HG03060 (cell line): Measurements from ENCODE around the gene ZNF341.
A peak's percentile ranks its signal among the peaks of the same experiment; 100 is the strongest.

Experiments
- ATAC-seq: cut with Tn5 transposase; IDR thresholded peaks from one replicate; pipeline ENCODE4 v1.9.1; 2021; ENCODE audit warnings: low read depth, moderate number of reproducible peaks; ENCODE audit not compliant: unreplicated experiment

Gene ZNF341

GRCh38 chr20:33701629-33702450, 30.0 kb upstream of the ZNF341 start:
- no peak for ATAC-seq

GRCh38 chr20:33702861-33703260, 28.9 kb upstream of the ZNF341 start:
- no peak for ATAC-seq

DNA sequence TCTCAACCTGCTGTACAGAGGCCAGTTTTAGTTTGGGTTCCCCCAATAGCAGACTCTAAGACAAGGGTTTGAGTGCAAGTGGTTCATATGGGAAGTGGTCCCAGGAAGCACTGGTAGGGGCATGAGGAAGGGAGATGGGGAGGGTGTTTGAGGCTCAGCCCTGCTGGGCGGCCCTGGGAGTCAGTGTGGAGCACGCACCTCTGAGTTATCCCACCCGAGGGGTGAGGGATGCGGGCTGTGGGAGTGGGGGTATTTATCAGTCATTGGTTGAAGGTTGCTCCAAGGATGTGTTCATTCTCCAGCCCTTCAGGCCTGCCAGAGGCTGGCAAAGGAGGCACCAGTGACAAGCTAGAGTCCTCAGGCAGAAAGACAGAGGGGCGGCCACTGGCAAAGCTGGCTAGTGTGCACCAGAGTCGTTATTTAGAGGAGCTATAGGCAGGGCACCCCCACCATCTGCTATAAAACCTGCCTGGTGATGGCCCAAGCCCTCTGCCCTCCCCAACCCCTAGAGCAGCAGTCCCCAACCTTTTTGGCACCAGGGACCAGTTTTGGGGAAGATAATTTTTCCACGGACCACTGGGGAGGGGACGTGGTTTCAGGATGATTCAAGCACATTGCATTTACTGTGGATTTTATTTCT, 28.2 kb upstream of the ZNF341 start:
- no peak for ATAC-seq

GRCh38 chr20:33704197-33704924, 27.4 kb upstream of the ZNF341 start:
- ATAC-seq: no peak

DNA sequence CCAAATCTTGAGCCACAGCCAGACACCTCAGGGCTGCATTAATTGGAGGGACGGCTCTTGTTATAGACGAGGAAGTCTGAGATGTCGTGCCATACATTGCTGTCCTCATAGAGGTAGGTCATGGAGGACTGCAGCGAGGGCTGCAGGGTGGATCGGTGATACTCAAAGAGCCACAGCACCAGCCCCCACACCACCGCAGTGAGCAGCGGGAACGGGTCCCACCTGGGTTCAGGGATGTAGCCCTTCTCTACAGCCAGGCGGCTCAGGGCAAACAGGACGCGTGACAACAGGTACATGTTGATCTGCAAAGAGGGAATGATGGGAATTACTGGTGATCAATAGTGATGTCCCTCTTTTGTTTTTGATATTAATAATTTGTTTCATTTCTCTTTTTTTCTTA, 24.1 kb upstream of the ZNF341 start:
- ATAC-seq: no peak

DNA sequence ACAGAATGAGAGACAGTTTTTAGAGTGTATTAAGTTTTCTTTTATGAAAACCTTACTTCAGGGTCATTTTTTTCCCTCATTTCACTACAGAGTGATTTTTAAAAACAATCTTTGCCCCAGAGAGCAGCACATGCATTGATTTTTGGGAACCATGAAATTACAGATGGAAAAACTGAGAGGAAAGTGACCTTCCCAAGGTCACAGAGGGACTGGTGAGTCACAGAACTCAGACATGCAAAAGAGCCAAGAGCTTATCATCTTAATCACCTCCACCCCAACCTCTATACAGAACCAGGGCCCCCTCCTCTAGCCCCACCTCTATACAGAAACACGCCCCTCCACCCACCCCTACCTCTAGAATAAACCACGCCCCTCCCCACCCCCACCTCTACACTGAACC, 22.4 kb upstream of the ZNF341 start:
- ATAC-seq: no peak

DNA sequence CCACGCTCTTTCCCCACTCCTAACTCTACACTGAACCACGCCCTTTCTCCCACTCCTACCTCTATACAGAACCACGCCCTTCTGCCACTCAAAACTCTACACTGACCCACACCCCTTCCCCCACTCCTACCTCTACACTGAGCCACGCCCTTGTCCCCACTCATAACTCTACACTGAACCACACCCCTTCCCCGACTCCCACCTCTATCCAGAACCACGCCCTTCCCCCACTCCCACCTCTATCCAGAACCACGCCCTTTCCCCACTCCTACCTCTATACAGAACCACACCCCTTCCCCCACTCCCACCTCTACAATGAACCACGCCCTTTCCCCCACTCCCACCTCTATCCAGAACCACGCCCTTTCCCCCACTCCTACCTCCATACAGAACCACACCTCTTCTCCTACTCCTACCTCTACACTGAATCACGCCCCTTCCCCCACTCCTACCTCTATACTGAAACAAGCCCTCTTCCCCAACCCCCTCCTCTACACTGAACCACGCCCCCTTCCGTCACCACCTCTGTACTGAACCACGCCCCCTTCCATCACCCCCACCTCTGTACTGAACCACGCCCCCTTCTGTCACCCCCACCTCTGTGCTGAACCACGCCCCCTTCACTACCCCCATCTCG, 21.8 kb upstream of the ZNF341 start:
- ATAC-seq: no peak

- ATAC-seq: no peak
These were observed 20.9 kb upstream of the ZNF341 start for GRCh38 chr20:33710681-33711445.

GRCh38 chr20:33711446-33711738, 20.4 kb upstream of the ZNF341 start:
- ATAC-seq: no peak

DNA sequence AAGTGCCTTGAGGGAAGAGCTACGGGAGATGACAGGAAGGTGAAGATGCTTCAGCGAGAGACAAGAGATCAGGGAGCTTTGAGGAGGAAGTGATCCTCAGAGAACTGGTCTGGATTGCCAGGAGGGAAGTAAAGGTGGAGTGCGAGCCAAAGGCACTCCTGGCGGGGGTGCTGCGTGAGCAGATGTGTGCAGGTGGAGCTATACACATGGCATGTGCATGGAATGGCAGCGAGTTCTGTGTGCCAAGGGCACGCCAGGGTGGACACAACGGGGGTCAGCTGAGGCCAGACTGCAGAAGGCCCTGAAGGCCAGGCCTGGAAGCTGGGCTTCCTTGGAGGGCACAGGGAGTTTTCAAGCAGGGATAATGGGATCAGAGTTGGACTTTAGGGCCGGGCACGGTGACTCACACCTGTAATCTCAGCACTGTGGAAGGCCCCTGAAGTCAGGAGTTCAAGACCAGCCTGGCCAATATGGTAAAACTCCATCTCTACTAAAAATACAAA, 17.9 kb upstream of the ZNF341 start:
- no peak for ATAC-seq

DNA sequence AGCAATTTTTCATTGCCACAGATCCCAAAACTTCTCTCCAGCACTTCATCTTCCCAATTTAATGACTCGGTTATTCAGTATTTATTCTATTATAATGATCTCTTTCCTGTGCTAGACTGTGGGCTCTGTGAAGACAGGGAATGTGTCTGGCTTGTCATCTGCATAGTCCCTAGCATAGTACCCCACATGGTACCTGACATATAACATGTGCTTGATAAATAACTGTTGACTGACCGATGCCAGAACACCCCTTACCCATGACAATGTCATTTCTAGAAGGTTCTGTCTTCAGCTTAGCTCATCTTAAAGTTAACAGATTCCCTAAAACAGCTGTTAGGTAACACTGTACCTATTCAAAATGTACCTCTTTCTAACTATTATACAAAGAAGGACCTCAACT, 15.3 kb upstream of the ZNF341 start:
- no peak for ATAC-seq

GRCh38 chr20:33719277-33719988, 12.4 kb upstream of the ZNF341 start:
- ATAC-seq: no peak

DNA sequence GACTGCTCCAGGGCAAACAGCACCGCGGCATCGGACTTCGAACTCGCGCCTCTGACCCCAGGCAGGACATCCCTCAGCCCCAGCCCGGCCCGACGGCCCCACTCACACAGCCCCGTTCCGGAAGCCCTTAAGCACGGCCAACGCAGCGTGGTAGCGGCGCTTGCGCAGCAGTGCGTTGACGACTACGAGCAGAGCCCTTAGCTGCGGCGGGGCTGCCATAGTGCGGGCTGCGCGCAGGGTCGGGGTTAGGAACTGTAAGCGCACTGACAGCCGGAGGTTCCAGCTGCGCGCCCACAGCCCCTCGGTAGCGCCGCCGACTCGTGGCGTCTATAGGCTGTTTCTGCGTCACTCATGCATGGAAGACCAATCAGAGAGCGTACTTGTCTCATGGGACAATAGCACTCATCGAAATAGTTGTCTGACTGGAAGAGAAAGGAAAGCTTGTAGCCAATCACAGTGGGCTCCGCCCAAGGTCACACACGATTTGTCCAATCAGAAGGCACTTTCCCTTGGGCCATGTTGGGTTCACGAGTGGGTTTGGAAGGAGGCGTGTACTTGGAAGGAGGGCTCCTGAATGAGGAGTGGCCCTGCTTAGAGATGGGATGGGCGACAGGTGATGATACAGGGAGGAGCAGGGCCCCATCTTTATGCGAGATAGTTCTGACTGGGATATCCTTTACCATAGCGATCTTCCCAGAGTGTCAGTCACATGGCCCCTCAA, 11.6 kb upstream of the ZNF341 start, which contains the start of gene PXMP4:
Gene PXMP4, minus strand, starts transcription at position 322 of the 721 bp plus-strand sequence. Its CDS starts 103 bp downstream, at position 219.
- peak; percentile 87 for ATAC-seq

- ATAC-seq: no peak
These were observed 10.2 kb upstream of the ZNF341 start for GRCh38 chr20:33721391-33722140.

GRCh38 chr20:33724439-33725094, 7.2 kb upstream of the ZNF341 start:
- ATAC-seq: no peak

GRCh38 chr20:33725607-33726264, 6.1 kb upstream of the ZNF341 start:
- ATAC-seq: no peak

DNA sequence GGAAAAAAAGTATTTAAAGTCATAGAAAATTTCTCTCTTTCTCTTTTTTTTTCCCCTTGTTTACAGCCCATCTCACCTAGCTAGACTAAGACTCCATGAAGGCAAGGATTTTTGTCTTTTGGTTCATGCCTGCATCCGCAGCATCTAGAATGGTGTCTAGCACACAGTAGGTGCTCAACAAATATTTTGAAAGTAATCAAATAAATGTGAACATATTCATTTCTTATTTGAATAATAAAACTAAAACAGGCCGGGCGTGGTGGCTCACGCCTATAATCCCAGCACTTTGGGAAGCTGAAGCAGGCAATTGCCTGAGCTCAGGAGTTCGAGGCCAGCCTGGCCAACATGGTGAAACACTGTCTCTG, 4.7 kb upstream of the ZNF341 start:
- no peak for ATAC-seq
